22Rv1 (cell line): ENCODE measurements around the gene GLB1L3.

ENCODE experiments used
- ZFX ChIP-seq: fragments of 450-650 bp; IDR thresholded peaks from 2 replicates; pipeline ENCODE4 v1.6.1; 2017; ENCODE audit warnings: antibody characterized with exemption, borderline replicate concordance
- TF ChIP-seq, protein P1 (sequence below): fragments of 450-650 bp; IDR thresholded peaks from 2 replicates; pipeline ENCODE4 v1.5.1; 2017; ENCODE audit warnings: mild to moderate bottlenecking

- TF ChIP-seq, protein P1, sequence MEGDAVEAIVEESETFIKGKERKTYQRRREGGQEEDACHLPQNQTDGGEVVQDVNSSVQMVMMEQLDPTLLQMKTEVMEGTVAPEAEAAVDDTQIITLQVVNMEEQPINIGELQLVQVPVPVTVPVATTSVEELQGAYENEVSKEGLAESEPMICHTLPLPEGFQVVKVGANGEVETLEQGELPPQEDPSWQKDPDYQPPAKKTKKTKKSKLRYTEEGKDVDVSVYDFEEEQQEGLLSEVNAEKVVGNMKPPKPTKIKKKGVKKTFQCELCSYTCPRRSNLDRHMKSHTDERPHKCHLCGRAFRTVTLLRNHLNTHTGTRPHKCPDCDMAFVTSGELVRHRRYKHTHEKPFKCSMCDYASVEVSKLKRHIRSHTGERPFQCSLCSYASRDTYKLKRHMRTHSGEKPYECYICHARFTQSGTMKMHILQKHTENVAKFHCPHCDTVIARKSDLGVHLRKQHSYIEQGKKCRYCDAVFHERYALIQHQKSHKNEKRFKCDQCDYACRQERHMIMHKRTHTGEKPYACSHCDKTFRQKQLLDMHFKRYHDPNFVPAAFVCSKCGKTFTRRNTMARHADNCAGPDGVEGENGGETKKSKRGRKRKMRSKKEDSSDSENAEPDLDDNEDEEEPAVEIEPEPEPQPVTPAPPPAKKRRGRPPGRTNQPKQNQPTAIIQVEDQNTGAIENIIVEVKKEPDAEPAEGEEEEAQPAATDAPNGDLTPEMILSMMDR = no peak
- no peak for TF ChIP-seq ZFX
Observed at GRCh38 chr11:134283461-134284230, 7.5 kb downstream of the GLB1L3 start.
